PC-3 (cell line): Measurements from ENCODE around the gene ARSK. TPM values are rescaled to one million over a fixed set of nuclear protein-coding genes. Genes with fewer than 3 reads are reported as not detected.

ENCODE experiments used
- ATAC-seq: fragments of 200-7000 bp; cut with Tn5 transposase; 2 replicates; pipeline ENCODE4 v1.9.1; 2020; ENCODE audit warnings: mild to moderate bottlenecking, moderate library complexity
- BruUV-seq: library from RNA; stranded (reverse); fragments of 400-500 nt; replicated peaks from 2 replicates; lab custom pipeline; 2021; lab: Mats Ljungman, UMichigan
- CTCF ChIA-PET: fragments of 300-600 bp; sonication (Branson Sonifier 250); formaldehyde crosslinking; loops from one replicate; lab custom pipeline; 2022; ENCODE audit warnings: antibody characterized with exemption; lab: Charles Lee
- POLR2A ChIA-PET: fragments of 300-600 bp; sonication (Branson Sonifier 250); formaldehyde crosslinking; loops from one replicate; lab custom pipeline; 2022; ENCODE audit warnings: antibody characterized with exemption; ENCODE audit not compliant: unreplicated experiment; lab: Charles Lee
- DNase-seq: peaks from one replicate; pipeline ENCODE4 v3.0.0-alpha.2; 2015
- H2AFZ ChIP-seq: fragments of 300-600 bp; sonication (generic); 2 replicates; pipeline ENCODE4 v1.6.0; 2016; ENCODE audit warnings: antibody characterized with exemption, low read length
- H3F3A ChIP-seq: fragments of 300-600 bp; sonication (generic); one replicate; pipeline ENCODE4 v1.6.0; 2017; ENCODE audit warnings: antibody characterized with exemption, low read length, control low read depth, mild to moderate bottlenecking; ENCODE audit not compliant: unreplicated experiment
- H3K27ac ChIP-seq: fragments of 300-600 bp; sonication (generic); 2 replicates; pipeline ENCODE4 v1.5.1; 2016; ENCODE audit warnings: mild to moderate bottlenecking, low read length
- H3K27me3 ChIP-seq: fragments of 300-600 bp; sonication (generic); 2 replicates; pipeline ENCODE4 v1.6.1; 2016; ENCODE audit warnings: low read length, mixed read lengths
- H3K36me3 ChIP-seq: fragments of 300-600 bp; sonication (generic); 2 replicates; pipeline ENCODE4 v1.6.1; 2016; ENCODE audit warnings: low read depth, mixed run types, low read length, mixed read lengths
- H3K4me1 ChIP-seq: fragments of 300-600 bp; sonication (generic); 2 replicates; pipeline ENCODE4 v1.5.1; 2016; ENCODE audit warnings: low read length; ENCODE audit not compliant: insufficient read depth
- H3K4me2 ChIP-seq: fragments of 300-600 bp; sonication (generic); 2 replicates; pipeline ENCODE4 v1.6.0; 2016; ENCODE audit warnings: low read length
- H3K4me3 ChIP-seq: fragments of 300-600 bp; sonication (generic); 2 replicates; pipeline ENCODE4 v1.5.1; 2016; ENCODE audit warnings: mild to moderate bottlenecking, low read length, mixed read lengths
- H3K79me2 ChIP-seq: fragments of 300-600 bp; sonication (generic); 2 replicates; pipeline ENCODE4 v1.6.1; 2017; ENCODE audit warnings: low read length, mixed read lengths
- H3K9ac ChIP-seq: fragments of 300-600 bp; sonication (generic); 2 replicates; pipeline ENCODE4 v1.6.0; 2016; ENCODE audit warnings: mild to moderate bottlenecking, low read length
- H3K9me2 ChIP-seq: fragments of 300-600 bp; sonication (generic); replicated peaks from 2 replicates; pipeline ENCODE4 v1.6.1; 2016; ENCODE audit warnings: mixed run types, low read length, mixed read lengths
- H3K9me3 ChIP-seq: fragments of 300-600 bp; sonication (generic); 2 replicates; pipeline ENCODE4 v1.6.1; 2016; ENCODE audit warnings: low read length, mixed read lengths
- H4K20me1 ChIP-seq: fragments of 300-600 bp; sonication (generic); 2 replicates; pipeline ENCODE4 v1.6.1; 2016; ENCODE audit warnings: low read length, mixed read lengths
- EZH2 ChIP-seq: fragments of 300-600 bp; sonication (generic); IDR thresholded peaks from one replicate; pipeline ENCODE4 v1.6.1; 2017; ENCODE audit warnings: antibody characterized with exemption, mild to moderate bottlenecking, low read length; ENCODE audit not compliant: unreplicated experiment
- EZH2phosphoT487 ChIP-seq: fragments of 300-600 bp; sonication (generic); IDR thresholded peaks from 2 replicates; pipeline ENCODE4 v1.6.1; 2018; ENCODE audit warnings: mild to moderate bottlenecking, antibody characterized with exemption, low read length, borderline replicate concordance
- intact Hi-C: fragments of 100-400 bp; cut with micrococcal nuclease; formaldehyde crosslinking; loops from 2 replicates; pipeline ENCODE4 v1.9.0; 2023
- total RNA-seq: library from RNA; depleted of rRNA; stranded (reverse); fragments of >200 nt; gene quantifications from 2 replicates; pipeline ENCODE4 v1.2.3, GENCODE V29; 2014
- TF ChIP-seq, protein P1 (sequence below): fragments of 300-600 bp; sonication (generic); conservative IDR thresholded peaks from 2 replicates; pipeline ENCODE4 v1.5.1; 2017; ENCODE audit warnings: antibody characterized with exemption, low read depth, mild to moderate bottlenecking, low read length

The ARSK gene
- total RNA-seq, 1 experiment from 2014 or later, result 10.5 TPM

- POLR2A ChIA-PET, result no interaction called here
- H3K27ac ChIP-seq, result no peak overlapping the region
- H3K79me2 ChIP-seq, result no peaks in the 10 kb centered on the region
- no peak overlapping the region for H3K9ac ChIP-seq
- no peaks in the 10 kb centered on the region for H3K27me3 ChIP-seq
- ATAC-seq (no peak), DNase-seq (no peak)
- intact Hi-C loops, result no loop called here
- no peaks in the 10 kb centered on the region for H4K20me1 ChIP-seq
- no peaks in the 10 kb centered on the region for H3F3A ChIP-seq
- no TSS peak for BruUV-seq
- no peak for TF ChIP-seq EZH2phosphoT487
- TF ChIP-seq, protein P1, sequence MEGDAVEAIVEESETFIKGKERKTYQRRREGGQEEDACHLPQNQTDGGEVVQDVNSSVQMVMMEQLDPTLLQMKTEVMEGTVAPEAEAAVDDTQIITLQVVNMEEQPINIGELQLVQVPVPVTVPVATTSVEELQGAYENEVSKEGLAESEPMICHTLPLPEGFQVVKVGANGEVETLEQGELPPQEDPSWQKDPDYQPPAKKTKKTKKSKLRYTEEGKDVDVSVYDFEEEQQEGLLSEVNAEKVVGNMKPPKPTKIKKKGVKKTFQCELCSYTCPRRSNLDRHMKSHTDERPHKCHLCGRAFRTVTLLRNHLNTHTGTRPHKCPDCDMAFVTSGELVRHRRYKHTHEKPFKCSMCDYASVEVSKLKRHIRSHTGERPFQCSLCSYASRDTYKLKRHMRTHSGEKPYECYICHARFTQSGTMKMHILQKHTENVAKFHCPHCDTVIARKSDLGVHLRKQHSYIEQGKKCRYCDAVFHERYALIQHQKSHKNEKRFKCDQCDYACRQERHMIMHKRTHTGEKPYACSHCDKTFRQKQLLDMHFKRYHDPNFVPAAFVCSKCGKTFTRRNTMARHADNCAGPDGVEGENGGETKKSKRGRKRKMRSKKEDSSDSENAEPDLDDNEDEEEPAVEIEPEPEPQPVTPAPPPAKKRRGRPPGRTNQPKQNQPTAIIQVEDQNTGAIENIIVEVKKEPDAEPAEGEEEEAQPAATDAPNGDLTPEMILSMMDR, result no peak
- TF ChIP-seq EZH2, result no peak
- no peaks in the 10 kb centered on the region for H3K9me3 ChIP-seq
- H2AFZ ChIP-seq, result no peak overlapping the region
- H3K4me1 ChIP-seq, result no peaks in the 10 kb centered on the region
- no peaks in the 10 kb centered on the region; the same call in 1 of the 2 replicates for H3K36me3 ChIP-seq
- H3K4me3 ChIP-seq, result no peak overlapping the region
- no peak overlapping the region for H3K4me2 ChIP-seq
- no peaks in the 10 kb centered on the region for H3K9me2 ChIP-seq
- CTCF ChIA-PET, result no interaction called here
Measured at GRCh38 chr5:95572016-95572415, 17.1 kb downstream of the ARSK start.

- ChIA-PET POLR2A (no interaction called here), CTCF (no interaction called here)
- H3K4me1 ChIP-seq, result no peaks in the 10 kb centered on the region; the same call in 1 of the 2 replicates
- H3K79me2 ChIP-seq, result no peaks in the 10 kb centered on the region
- H3F3A ChIP-seq, result no peaks in the 10 kb centered on the region
- H3K27me3 ChIP-seq, result no peaks in the 10 kb centered on the region
- no peak overlapping the region for H3K9ac ChIP-seq
- no peak overlapping the region for H3K4me2 ChIP-seq
- intact Hi-C loops, result no loop called here
- no peak overlapping the region for H3K4me3 ChIP-seq
- H4K20me1 ChIP-seq, result no peaks in the 10 kb centered on the region
- TF ChIP-seq EZH2phosphoT487 (no peak), EZH2 (no peak)
- TF ChIP-seq, protein P1, result no peak
- no peaks in the 10 kb centered on the region for H3K36me3 ChIP-seq
- H2AFZ ChIP-seq, result no peak overlapping the region
- H3K9me3 ChIP-seq, result no peaks in the 10 kb centered on the region
- BruUV-seq, result no TSS peak
- no peaks in the 10 kb centered on the region for H3K9me2 ChIP-seq
- no peak for DNase-seq
- no peak for ATAC-seq
- H3K27ac ChIP-seq, result no peak overlapping the region
Measured at GRCh38 chr5:95581576-95581975, 26.7 kb downstream of the ARSK start.

- Histone ChIP-seq H3K27ac (no peak overlapping the region), H3K9me2 (no peaks in the 10 kb centered on the region), H2AFZ (no peak overlapping the region), H3K4me1 (no peaks in the 10 kb centered on the region; the same call in 1 of the 2 replicates), H3K27me3 (no peaks in the 10 kb centered on the region), H3K9me3 (no peaks in the 10 kb centered on the region), H3K36me3 (no peaks in the 10 kb centered on the region), H4K20me1 (no peaks in the 10 kb centered on the region), H3K4me3 (no peak overlapping the region), H3F3A (no peaks in the 10 kb centered on the region), H3K4me2 (no peak overlapping the region), H3K9ac (no peak overlapping the region), H3K79me2 (no peaks in the 10 kb centered on the region)
- intact Hi-C loops, result no loop called here
- ChIA-PET POLR2A (no interaction called here), CTCF (no interaction called here)
- no TSS peak for BruUV-seq
- TF ChIP-seq, protein P1, result no peak
- TF ChIP-seq EZH2 (no peak), EZH2phosphoT487 (no peak)
- DNase-seq, result no peak
- ATAC-seq, result no peak
Measured at GRCh38 chr5:95583992-95584391, 29.1 kb downstream of the ARSK start.
